GM21390 (cell line): ENCODE data around the gene FCHSD2.
"Not testable (repeated sequence)": the region's sequence is repeated elsewhere in the genome, so short reads cannot be mapped to it uniquely, and the experiment has no call there.

Experiments
- ATAC-seq: cut with Tn5 transposase; IDR thresholded peaks from one replicate; pipeline ENCODE4 v1.9.1; 2021; ENCODE audit not compliant: unreplicated experiment

Gene FCHSD2

GRCh38 chr11:72940417-72940816 lies 201.7 kb downstream of the FCHSD2 start:
- ATAC-seq = no peak

- ATAC-seq = no peak
Measured at GRCh38 chr11:72939031-72939430, 203.1 kb downstream of the FCHSD2 start.

- ATAC-seq = no peak
Measured at GRCh38 chr11:72937439-72937838, 204.7 kb downstream of the FCHSD2 start.

- ATAC-seq = no peak
Measured at GRCh38 chr11:72935700-72936099, 206.4 kb downstream of the FCHSD2 start.

GRCh38 chr11:72932132-72932570 lies 210.0 kb downstream of the FCHSD2 start:
- no peak for ATAC-seq

GRCh38 chr11:72930008-72930407 lies 212.1 kb downstream of the FCHSD2 start:
- ATAC-seq = no peak

GRCh38 chr11:72929256-72929655 lies 212.9 kb downstream of the FCHSD2 start:
- no peak for ATAC-seq

- no peak for ATAC-seq
Measured at GRCh38 chr11:72927380-72927779, 214.7 kb downstream of the FCHSD2 start.

- no peak for ATAC-seq
Measured at GRCh38 chr11:72926076-72926475, 216.0 kb downstream of the FCHSD2 start.

- ATAC-seq = no peak
Measured at GRCh38 chr11:72925656-72926055, 216.5 kb downstream of the FCHSD2 start.

GRCh38 chr11:72924568-72925190 lies 217.4 kb downstream of the FCHSD2 start:
- no peak for ATAC-seq

GRCh38 chr11:72921028-72921716 lies 220.9 kb downstream of the FCHSD2 start:
- no peak for ATAC-seq

- ATAC-seq = no peak
Measured at GRCh38 chr11:72920001-72920400, 222.1 kb downstream of the FCHSD2 start.

- no peak for ATAC-seq
Measured at GRCh38 chr11:72918851-72919250, 223.3 kb downstream of the FCHSD2 start.

GRCh38 chr11:72912253-72912652 lies 229.9 kb downstream of the FCHSD2 start:
- ATAC-seq = no peak

- ATAC-seq = not testable (repeated sequence)
Measured at GRCh38 chr11:72909558-72910388, 232.3 kb downstream of the FCHSD2 start.

- ATAC-seq = no peak
Measured at GRCh38 chr11:72908032-72908676, 234.0 kb downstream of the FCHSD2 start.

- no peak for ATAC-seq
Measured at GRCh38 chr11:72904016-72904415, 238.1 kb downstream of the FCHSD2 start.

- no peak for ATAC-seq
Measured at GRCh38 chr11:72901374-72901773, 240.7 kb downstream of the FCHSD2 start.

GRCh38 chr11:72900013-72900412 lies 242.1 kb downstream of the FCHSD2 start:
- no peak for ATAC-seq

GRCh38 chr11:72899238-72899637 lies 242.9 kb downstream of the FCHSD2 start:
- ATAC-seq = no peak
